Activated CD8-positive, alpha-beta memory T cell treated with anti-CD3 and anti-CD28 coated beads, Interleukin-2, amount 50 U/mL, for 4 hours (primary cell): ENCODE data around the gene GRK3.
"Not testable (repeated sequence)": the region's sequence is repeated elsewhere in the genome, so short reads cannot be mapped to it uniquely, and the experiment has no call there.

Experiments used
- DNase-seq: peaks from one replicate; pipeline ENCODE4 v3.0.0-alpha.2; 2020

The GRK3 gene

GRCh38 chr22:25552405-25552804 lies 12.1 kb upstream of the GRK3 start:
- not testable (repeated sequence) for DNase-seq

- no peak for DNase-seq
Observed at GRCh38 chr22:25553131-25553530, 11.3 kb upstream of the GRK3 start.

GRCh38 chr22:25554238-25554671 lies 10.2 kb upstream of the GRK3 start:
- DNase-seq: no peak

GRCh38 chr22:25554689-25555088 lies 9.8 kb upstream of the GRK3 start:
- no peak for DNase-seq

- DNase-seq: no peak
Observed at GRCh38 chr22:25555586-25555985, 8.9 kb upstream of the GRK3 start.

- DNase-seq: no peak
Observed at GRCh38 chr22:25557218-25557617, 7.3 kb upstream of the GRK3 start.

GRCh38 chr22:25558341-25558740 lies 6.1 kb upstream of the GRK3 start:
- no peak for DNase-seq

GRCh38 chr22:25559910-25560309 lies 4.6 kb upstream of the GRK3 start:
- DNase-seq: not testable (repeated sequence)

- not testable (repeated sequence) for DNase-seq
Observed at GRCh38 chr22:25561182-25561581, 3.3 kb upstream of the GRK3 start.

GRCh38 chr22:25561927-25562326 lies 2.5 kb upstream of the GRK3 start:
- DNase-seq: not testable (repeated sequence)

- not testable (repeated sequence) for DNase-seq
Observed at GRCh38 chr22:25562966-25563760, 1.3 kb upstream of the GRK3 start.

- peak; percentile 23 for DNase-seq
Observed at GRCh38 chr22:25563761-25564319, 635 bp upstream of the GRK3 start.

- DNase-seq: no peak
Observed at GRCh38 chr22:25564979-25565677, 653 bp downstream of the GRK3 start.

- no peak for DNase-seq
Observed at GRCh38 chr22:25566186-25566897, 1.9 kb downstream of the GRK3 start.

- DNase-seq: no peak
Observed at GRCh38 chr22:25566898-25567235, 2.4 kb downstream of the GRK3 start.

- DNase-seq: no peak
Observed at GRCh38 chr22:25567251-25567675, 2.8 kb downstream of the GRK3 start.

GRCh38 chr22:25568066-25568465 lies 3.6 kb downstream of the GRK3 start:
- DNase-seq: not testable (repeated sequence)

GRCh38 chr22:25569361-25569760 lies 4.9 kb downstream of the GRK3 start:
- no peak for DNase-seq

- DNase-seq: no peak
Observed at GRCh38 chr22:25569983-25570382, 5.5 kb downstream of the GRK3 start.

GRCh38 chr22:25570486-25570885 lies 6.0 kb downstream of the GRK3 start:
- DNase-seq: no peak

- DNase-seq: not testable (repeated sequence)
Observed at GRCh38 chr22:25571969-25572707, 7.7 kb downstream of the GRK3 start.

- no peak for DNase-seq
Observed at GRCh38 chr22:25572708-25573171, 8.3 kb downstream of the GRK3 start.
